Endothelial cell of umbilical vein (primary cell): ENCODE results near the gene MORN5. TPM values are rescaled to one million over a fixed set of nuclear protein-coding genes. Genes with fewer than 3 reads are reported as not detected.

Source experiments
- BruUV-seq: library from RNA; stranded (reverse); fragments of 400-500 nt; replicated peaks from 2 replicates; lab custom pipeline; 2021; lab: Mats Ljungman, UMichigan
- CTCF ChIA-PET: fragments of 300-600, 350-600 bp; sonication (Branson Sonifier 250); formaldehyde crosslinking; loops from one replicate; lab custom pipeline; 2021; ENCODE audit warnings: antibody characterized with exemption, inconsistent platforms; lab: Charles Lee
- POLR2A ChIA-PET: fragments of 300-600, 350-600 bp; sonication (Branson Sonifier 250); formaldehyde crosslinking; loops from one replicate; lab custom pipeline; 2021; ENCODE audit warnings: antibody characterized with exemption, inconsistent platforms; lab: Charles Lee
- DNase-seq: peaks from one replicate; pipeline ENCODE4 v3.0.0-alpha.2; 2011; ENCODE audit warnings: low read depth, low spot score
- FAIRE-seq: peaks from 2 replicates; lab custom pipeline; 2011; peaks lifted over from hg19 to GRCh38; lab: Jason Lieb, UNC
- H2AFZ ChIP-seq: 2 replicates; pipeline ENCODE4 v1.6.0; 2012; ENCODE audit warnings: low read depth, low read length, control low read depth, inconsistent platforms
- H3K27ac ChIP-seq: 2 replicates; pipeline ENCODE4 v1.5.1; 2011; ENCODE audit warnings: low read depth, mild to moderate bottlenecking, control low read depth, low read length, moderate library complexity; ENCODE audit not compliant: insufficient read depth
- H3K27me3 ChIP-seq, 2 experiments: 2 replicates each; pipeline versions ENCODE4 v1.6.0 to v1.6.1; 2011; ENCODE audit warnings: low read length in 2 of 2, mixed read lengths in 1 of 2; ENCODE audit not compliant: control insufficient read depth in 2 of 2, insufficient read depth in 2 of 2
- H3K36me3 ChIP-seq, 2 experiments: 2 replicates in 1 of 2; 3 replicates in 1 of 2; pipeline ENCODE4 v1.5.1; 2011; ENCODE audit warnings: low read length in 2 of 2, mild to moderate bottlenecking in 1 of 2, moderate library complexity in 1 of 2; ENCODE audit not compliant: control insufficient read depth in 2 of 2, insufficient read depth in 2 of 2; ENCODE audit errors: extremely low read depth in 1 of 2
- H3K4me1 ChIP-seq: 3 replicates; pipeline ENCODE4 v1.5.1; 2011; ENCODE audit warnings: mild to moderate bottlenecking, low read length; ENCODE audit not compliant: control insufficient read depth, insufficient read depth; ENCODE audit errors: extremely low read depth
- H3K4me2 ChIP-seq: 2 replicates; pipeline ENCODE4 v1.6.1; 2011; ENCODE audit warnings: low read length, control low read depth, mixed read lengths; ENCODE audit not compliant: insufficient read depth
- H3K4me3 ChIP-seq, 3 experiments: fragments of 200-600 bp in 1 of 3; sonication (generic), shearing (Covaris generic) in 1 of 3; replicated peaks in 1 of 3; 2 replicates each; pipeline ENCODE4 v1.5.1; 2011 to 2016; ENCODE audit warnings: control low read depth in 3 of 3, low read length in 3 of 3, mild to moderate bottlenecking in 2 of 3, inconsistent platforms in 1 of 3, low read depth in 1 of 3, moderate library complexity in 1 of 3; ENCODE audit not compliant: insufficient read depth in 1 of 3
- H3K79me2 ChIP-seq: 2 replicates; pipeline ENCODE4 v1.6.0; 2012; ENCODE audit warnings: low read length, inconsistent platforms; ENCODE audit not compliant: control insufficient read depth, insufficient read depth
- H3K9ac ChIP-seq: replicated peaks from 2 replicates; pipeline ENCODE3; 2011; ENCODE audit warnings: low read length, control low read depth; ENCODE audit not compliant: insufficient read depth; ENCODE audit errors: extremely low read depth
- H3K9me1 ChIP-seq: replicated peaks from 3 replicates; pipeline ENCODE4 v1.6.0; 2011; ENCODE audit warnings: mild to moderate bottlenecking, low read length; ENCODE audit not compliant: control insufficient read depth, insufficient read depth; ENCODE audit errors: extremely low read depth
- H3K9me3 ChIP-seq: replicated peaks from 2 replicates; pipeline ENCODE4 v1.5.1; 2012; ENCODE audit warnings: low read length, inconsistent platforms; ENCODE audit not compliant: control insufficient read depth, insufficient read depth
- H4K20me1 ChIP-seq: replicated peaks from 2 replicates; pipeline ENCODE3; 2011; ENCODE audit warnings: mild to moderate bottlenecking, low read length; ENCODE audit not compliant: control insufficient read depth, insufficient read depth; ENCODE audit errors: extremely low read depth
- CTCF ChIP-seq, 2 donors: IDR thresholded peaks; 1 replicate in 1 of 2; 2 replicates in 1 of 2; pipeline ENCODE4 v1.5.1; 2011; ENCODE audit warnings: low read length in 2 of 2, mild to moderate bottlenecking in 2 of 2, moderate library complexity in 2 of 2, control low read depth in 1 of 2, inconsistent platforms in 1 of 2, low read depth in 1 of 2; ENCODE audit not compliant: insufficient read depth in 1 of 2; ENCODE audit errors: extremely low read depth in 1 of 2
- EZH2 ChIP-seq: IDR thresholded peaks from 2 replicates; pipeline ENCODE4 v1.6.1; 2012; ENCODE audit warnings: borderline replicate concordance, low read depth, mild to moderate bottlenecking, moderate library complexity, low read length, inconsistent platforms; ENCODE audit not compliant: severe bottlenecking
- FOS ChIP-seq: IDR thresholded peaks from 2 replicates; pipeline ENCODE4 v1.6.1; 2011; ENCODE audit warnings: mild to moderate bottlenecking, low read length, moderate library complexity, borderline replicate concordance; ENCODE audit not compliant: insufficient read depth
- GATA2 ChIP-seq: IDR thresholded peaks from 2 replicates; pipeline ENCODE4 v1.7.0; 2011; ENCODE audit warnings: low read depth, mild to moderate bottlenecking, moderate library complexity, mixed read lengths, low read length; ENCODE audit not compliant: insufficient read length, insufficient read depth
- JUN ChIP-seq: IDR thresholded peaks from 2 replicates; pipeline ENCODE4 v1.6.1; 2011; ENCODE audit warnings: borderline replicate concordance, low read depth; ENCODE audit not compliant: insufficient read length, insufficient read depth
- MAX ChIP-seq: IDR thresholded peaks from 2 replicates; pipeline ENCODE4 v1.6.1; 2011; ENCODE audit not compliant: insufficient read depth, insufficient read length
- MYC ChIP-seq: IDR thresholded peaks from one replicate; pipeline ENCODE4 v1.6.1; 2011; ENCODE audit warnings: mild to moderate bottlenecking, low read depth, low read length
- POLR2A ChIP-seq: IDR thresholded peaks from 2 replicates; pipeline ENCODE4 v1.6.1; 2012; ENCODE audit warnings: low read depth, mild to moderate bottlenecking, control low read depth, low read length
- POLR2AphosphoS5 ChIP-seq: IDR thresholded peaks from 2 replicates; pipeline ENCODE4 v1.6.1; 2012; ENCODE audit warnings: low read depth, mild to moderate bottlenecking, control low read depth, low read length, moderate library complexity; ENCODE audit not compliant: insufficient read depth
- dilution Hi-C: fragments of 300-500 bp; cut with MboI; formaldehyde crosslinking; loops from one replicate; pipeline ENCODE4 v1.15.0; 2019; ENCODE audit warnings: low sequenced_read_pairs; ENCODE audit not compliant: extremely low pct_ligation_motif_present
- intact Hi-C: fragments of 100-400 bp; cut with micrococcal nuclease; formaldehyde crosslinking; loops from one replicate; pipeline ENCODE4 v1.10.0; 2022
- polyA plus RNA-seq, 4 experiments: library from polyadenylated mRNA; depleted of rRNA in 3 of 4; stranded (reverse) in 3 of 4; unstranded in 1 of 4; fragments of >200 nt; gene quantifications; 2 replicates each; pipeline versions ENCODE4 v1.2.1 to v1.2.3, GENCODE V29; 2011 to 2012; ENCODE audit warnings: missing spikeins in 1 of 4
- total RNA-seq: library from RNA; stranded (reverse); gene quantifications from 2 replicates; pipeline ENCODE4 v1.2.3, GENCODE V29; 2021

Gene MORN5
- total and polyA plus RNA-seq, 2 donors (not counting 3 experiments of a cell fraction or from before 2014, with no cell fraction given) = not detected

- intact Hi-C loops = no loop called here
- ChIA-PET CTCF (interaction anchor here (1.2 to 6.1 kb wide), 8 partner anchors 10 to 215 kb away, joined by 3 to 73 read pairs (median 6); no protein-coding TSS in a partner anchor), POLR2A (interaction anchor here (1.2 kb wide), 2 partner anchors 9 to 173 kb away, joined by 3 to 4 read pairs; no protein-coding TSS in a partner anchor)
- no peak overlapping the region for H3K4me2 ChIP-seq
- H3K27ac ChIP-seq = no peak overlapping the region
- DNase-seq (no peak), FAIRE-seq (peak; percentile 12)
- H3K9ac ChIP-seq = no peak overlapping the region
- H4K20me1 ChIP-seq = no peaks in the 10 kb centered on the region
- no peaks in the 10 kb centered on the region for H3K27me3 ChIP-seq
- H3K79me2 ChIP-seq = no peaks in the 10 kb centered on the region
- no peaks in the 10 kb centered on the region for H3K9me1 ChIP-seq
- dilution Hi-C loops = no loop called here
- no peak overlapping the region for H3K4me3 ChIP-seq
- TF ChIP-seq MYC = no peak
- TF ChIP-seq GATA2 = no peak
- TF ChIP-seq JUN = peak; percentile 14
- TF ChIP-seq FOS = peak; percentile 22
- peaks cover 22% of the 10 kb centered on the region for H3K4me1 ChIP-seq
- no TSS peak for BruUV-seq
- no peak overlapping the region for H2AFZ ChIP-seq
- no peaks in the 10 kb centered on the region for H3K9me3 ChIP-seq
- no peaks in the 10 kb centered on the region for H3K36me3 ChIP-seq
Measured at GRCh38 chr9:122134822-122135528, 24.7 kb upstream of the MORN5 start.

- BruUV-seq = no TSS peak
- Histone ChIP-seq H3K9me1 (no peaks in the 10 kb centered on the region), H3K27ac (no peak overlapping the region), H3K4me3 (no peak overlapping the region), H3K9ac (no peak overlapping the region), H3K36me3 (no peaks in the 10 kb centered on the region), H3K4me1 (peaks cover 25% of the 10 kb centered on the region), H2AFZ (no peak overlapping the region), H4K20me1 (no peaks in the 10 kb centered on the region), H3K79me2 (no peaks in the 10 kb centered on the region), H3K27me3 (no peaks in the 10 kb centered on the region), H3K4me2 (no peak overlapping the region), H3K9me3 (no peaks in the 10 kb centered on the region)
- DNase-seq (no peak), FAIRE-seq (no peak)
- CTCF ChIA-PET = interaction anchor here (1.4 to 6.1 kb wide), 5 partner anchors 9 to 215 kb away, joined by 3 to 73 read pairs (median 25); no protein-coding TSS in a partner anchor
- intact Hi-C loops (no loop called here), dilution Hi-C loops (no loop called here)
- no peak for TF ChIP-seq CTCF (IDR thresholded peaks at IDR 0.05; ENCODE audit: extremely low read depth in 1 of 2, insufficient read depth in 1 of 2, low read depth in 1 of 2, low read length in 2 of 2)
- no peak for TF ChIP-seq POLR2AphosphoS5
- no peak for TF ChIP-seq FOS
- no peak for TF ChIP-seq JUN
- TF ChIP-seq POLR2A = no peak
- TF ChIP-seq MAX = no peak
- no peak for TF ChIP-seq MYC
- TF ChIP-seq EZH2 = no peak
- no peak for TF ChIP-seq GATA2
- POLR2A ChIA-PET = no interaction called here
Measured at GRCh38 chr9:122135529-122135859, 24.2 kb upstream of the MORN5 start.
